ENCODE results near the gene WDR75.
A peak's percentile ranks its signal among the peaks of the same experiment; 100 is the strongest.
"Not testable (repeated sequence)": the region's sequence is repeated elsewhere in the genome, so short reads cannot be mapped to it uniquely, and the experiment has no call there.

WDR75 gene

DNA sequence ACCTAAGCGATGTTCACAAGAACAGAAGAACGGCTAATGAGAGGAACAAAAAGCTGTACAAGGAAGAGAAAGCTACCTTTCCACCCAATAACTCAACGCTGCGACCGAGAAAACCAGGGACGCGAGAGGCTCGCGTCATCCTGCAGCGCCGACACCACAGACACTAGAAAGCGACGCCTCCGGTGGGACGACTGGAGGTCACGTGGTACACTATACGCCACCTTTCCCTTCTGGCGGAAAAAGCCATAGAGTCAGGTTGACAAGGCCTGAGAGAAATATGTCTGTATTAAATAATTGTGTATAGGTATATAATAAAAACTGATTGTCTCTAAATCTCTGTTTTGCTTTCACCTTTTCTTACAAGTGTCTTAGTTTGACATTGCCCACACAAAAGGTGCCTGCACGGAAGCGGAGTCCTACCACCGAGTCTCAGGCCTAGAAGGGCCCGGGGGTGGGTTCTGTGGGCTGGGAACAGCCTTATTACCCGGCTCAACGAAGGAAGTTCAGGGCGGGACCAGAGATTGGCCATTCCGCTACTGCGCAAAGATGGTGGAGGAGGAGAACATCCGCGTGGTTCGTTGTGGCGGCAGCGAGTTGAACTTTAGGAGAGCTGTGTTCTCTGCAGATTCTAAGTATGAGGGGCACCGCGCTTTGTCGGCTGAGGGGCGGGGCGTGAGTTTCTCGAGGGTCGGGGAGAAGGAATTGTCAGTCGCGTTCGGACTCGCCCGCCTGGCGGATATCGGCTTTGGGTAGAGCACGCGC lies at the start of gene WDR75:
TSS of gene WDR75 (plus strand) at position 528 of the 762 bp plus-strand sequence. CDS start at position 547, 19 bp downstream.
- peak; percentile 96 for DNase-seq (ENCODE audit: low spot score)

DNA sequence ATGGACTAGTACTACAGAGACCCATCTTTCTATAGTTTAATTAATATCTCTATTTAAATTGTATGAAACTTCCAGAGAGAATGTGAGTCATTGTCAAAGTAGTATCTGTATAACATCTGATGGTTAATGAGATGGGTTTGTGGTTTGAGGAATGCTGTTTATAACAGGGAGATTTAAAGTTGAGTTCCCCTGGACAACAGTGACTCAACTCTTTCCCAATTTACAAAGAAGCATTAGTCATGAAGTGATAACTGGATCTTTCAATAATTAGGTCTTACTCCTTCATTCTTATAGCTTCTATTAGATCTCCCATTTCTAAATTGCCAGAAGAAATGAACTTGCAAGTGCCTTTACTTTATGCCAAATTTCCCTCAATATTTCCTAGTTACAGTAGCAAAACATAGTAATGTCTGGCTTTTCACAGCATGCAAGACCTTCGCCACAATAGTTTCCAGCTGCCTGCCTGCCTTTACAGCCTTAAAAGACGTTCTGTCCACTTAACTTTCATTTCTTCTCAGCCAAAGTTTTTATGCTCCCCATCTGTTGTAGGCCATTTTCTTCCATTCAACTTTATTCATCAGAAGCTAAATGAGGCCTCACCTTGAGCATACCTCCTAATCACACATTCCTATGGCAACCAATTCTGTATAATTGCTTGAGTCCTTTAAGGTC lies 47.7 kb upstream of the WDR75 start:
- DNase-seq (ENCODE audit: low spot score), result no peak

DNA sequence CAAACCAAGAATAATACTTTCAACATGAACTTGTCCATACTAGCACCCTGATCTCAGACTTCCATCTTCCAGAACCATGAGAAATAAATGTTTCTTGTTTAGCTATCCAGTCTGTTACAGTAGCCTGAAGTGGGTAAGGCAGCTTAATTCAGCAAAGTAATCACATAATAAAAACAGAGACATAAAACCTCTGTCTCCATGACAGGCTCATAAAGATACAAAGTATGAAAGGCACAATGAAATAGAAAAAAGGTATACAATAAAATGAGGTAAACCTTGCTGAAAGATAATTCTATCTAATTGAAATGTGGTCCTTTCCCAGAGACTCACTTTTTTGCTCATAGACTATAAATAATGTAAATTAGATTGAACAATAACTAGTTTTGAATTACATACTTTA lies 46.7 kb upstream of the WDR75 start:
- DNase-seq (ENCODE audit: low spot score), result no peak

DNA sequence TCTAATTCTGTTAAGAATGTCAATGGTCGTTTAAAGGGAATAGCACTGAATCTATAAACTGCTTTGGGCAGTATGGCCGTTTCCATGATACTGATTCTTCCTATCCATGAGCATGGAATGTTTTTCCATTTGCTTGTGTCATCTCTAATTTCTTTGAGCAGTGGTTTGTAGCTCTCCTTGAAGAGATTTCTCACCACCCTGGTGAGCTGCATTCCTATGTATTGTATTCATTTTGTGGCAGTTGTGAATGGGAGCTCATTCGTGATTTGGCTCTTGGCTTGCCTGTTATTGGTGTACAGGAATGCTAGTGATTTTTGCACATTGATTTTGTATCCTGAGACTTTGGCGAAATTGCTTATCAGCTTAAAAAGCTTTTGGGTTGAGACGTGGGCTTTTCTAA lies 38.3 kb upstream of the WDR75 start:
- no peak for DNase-seq (ENCODE audit: low spot score)

DNA sequence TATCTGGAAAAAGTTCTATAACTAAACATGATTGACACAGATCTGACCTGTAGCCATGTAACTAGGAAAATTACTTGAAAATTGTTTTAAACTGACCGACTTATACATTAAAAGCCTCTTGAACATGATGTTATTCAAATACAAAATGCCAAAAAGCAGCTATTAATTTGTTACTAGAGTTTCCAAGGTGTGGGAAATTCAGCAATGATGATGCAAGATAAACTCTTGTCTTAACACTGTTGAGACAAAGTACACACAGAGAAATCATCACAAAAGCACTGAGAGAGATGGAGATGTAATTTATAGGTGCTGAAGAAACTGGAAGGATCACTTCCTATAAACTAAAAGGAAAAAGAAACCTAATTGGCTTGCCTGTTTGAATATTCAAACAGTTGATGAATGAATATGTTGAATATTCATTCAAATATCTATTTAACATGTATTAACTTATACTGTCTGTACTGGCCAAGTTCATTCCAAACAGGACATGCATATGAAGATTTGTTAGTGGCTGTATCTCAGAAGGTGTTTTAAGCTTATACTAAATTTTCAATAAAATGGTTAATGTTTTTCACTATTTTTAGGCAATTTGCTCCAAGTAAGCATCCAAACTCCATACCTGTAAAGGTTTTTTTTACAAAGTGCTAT lies 34.6 kb upstream of the WDR75 start:
- no peak for DNase-seq (ENCODE audit: low spot score)

DNA sequence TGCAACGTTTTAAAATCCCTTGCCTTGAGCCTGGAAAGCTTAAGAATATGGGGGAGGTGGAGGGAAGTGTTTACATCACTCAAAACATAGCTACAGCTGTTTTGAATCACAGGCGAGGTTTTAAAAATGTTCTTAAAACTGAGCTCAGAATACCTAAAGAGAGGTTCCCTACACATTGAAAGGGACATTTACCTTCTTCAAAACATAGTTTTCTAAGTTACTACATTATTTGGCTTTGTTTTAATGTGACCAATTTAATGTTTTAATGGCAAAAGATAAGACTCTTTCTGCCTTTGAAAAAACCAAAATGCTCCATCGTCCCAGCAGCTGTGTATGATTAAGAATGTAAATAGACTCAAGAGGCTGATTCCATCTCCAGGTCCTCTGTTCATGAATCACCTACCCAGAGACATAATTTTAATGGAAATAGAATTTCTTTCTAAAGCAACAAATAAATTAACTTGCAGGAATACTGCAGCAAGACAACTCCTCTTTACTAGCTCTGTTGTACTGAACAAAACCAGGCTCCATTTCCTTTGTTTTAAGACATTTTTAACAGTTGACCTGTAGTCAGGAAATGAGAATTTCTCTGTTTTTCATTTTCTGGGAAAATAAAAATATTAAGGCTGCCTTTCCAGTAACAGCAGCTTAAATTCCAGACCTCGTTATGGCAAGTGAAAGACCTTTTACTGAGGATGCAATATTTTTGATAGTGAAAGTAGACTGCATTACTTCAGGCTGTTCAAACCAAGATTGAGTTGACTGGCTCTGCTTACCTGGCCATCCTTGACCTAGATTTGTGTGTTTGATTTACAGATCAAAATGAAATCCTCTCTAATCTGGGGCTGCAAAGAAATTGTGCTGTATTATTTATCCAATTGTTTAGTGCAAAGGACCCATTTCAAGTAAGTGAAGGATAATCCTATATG lies 33.7 kb upstream of the WDR75 start:
- no peak for DNase-seq (ENCODE audit: low spot score)

DNA sequence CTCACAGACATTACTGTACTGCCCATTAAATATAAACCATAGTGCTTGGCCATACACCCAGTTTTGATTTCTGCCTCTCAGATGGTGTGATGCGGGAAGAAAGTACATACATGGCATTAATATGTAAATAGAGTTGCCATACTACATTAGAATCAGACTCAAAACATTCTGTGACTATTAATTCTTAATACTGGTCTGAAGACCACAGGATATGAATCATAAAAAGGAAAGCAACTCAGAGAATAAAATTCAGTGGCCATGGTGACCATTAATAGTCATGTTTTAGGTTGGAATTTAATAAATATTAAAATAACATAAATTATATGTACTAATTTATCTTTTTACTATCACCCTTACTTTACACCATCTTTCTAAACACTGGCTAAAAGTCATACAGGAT lies 33.0 kb upstream of the WDR75 start:
- DNase-seq (ENCODE audit: low spot score), result no peak

DNA sequence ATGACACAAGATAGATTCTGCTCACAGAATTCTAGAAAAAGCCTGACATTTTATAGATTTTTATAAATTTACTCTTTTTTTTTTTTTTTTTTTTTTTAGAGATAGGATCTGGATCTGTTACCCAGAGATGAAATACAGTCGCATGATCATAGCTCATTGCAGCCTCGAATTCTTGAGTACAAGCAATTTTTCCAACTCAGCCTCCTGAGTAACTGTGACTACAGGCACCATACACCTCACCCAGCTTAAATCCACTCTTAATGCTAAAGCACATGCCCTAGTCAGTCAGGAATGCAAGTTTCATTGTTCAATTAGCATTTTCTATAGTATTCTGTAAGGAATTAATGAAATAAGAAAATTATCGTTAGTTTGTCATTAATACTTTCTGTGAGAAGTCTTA lies 32.1 kb upstream of the WDR75 start:
- no peak for DNase-seq (ENCODE audit: low spot score)

DNA sequence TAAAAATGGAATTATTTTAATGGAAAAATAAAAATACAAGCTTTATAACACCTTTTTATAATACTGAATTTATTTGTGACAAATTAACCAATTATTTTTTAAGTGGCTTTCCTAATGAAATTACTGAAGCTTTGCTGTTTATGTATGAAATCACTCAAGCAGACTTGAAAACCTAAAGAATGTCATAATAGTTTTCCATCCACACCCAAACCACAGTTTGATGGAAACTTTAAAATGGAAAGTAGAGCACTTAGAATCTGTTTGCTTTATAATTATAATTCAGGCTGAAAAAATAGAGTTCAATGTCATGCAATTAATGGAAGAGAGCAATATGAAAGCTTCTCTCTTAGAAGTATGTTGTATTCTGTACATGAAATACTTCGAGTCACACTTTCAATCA lies 31.6 kb upstream of the WDR75 start:
- no peak for DNase-seq (ENCODE audit: low spot score)

DNA sequence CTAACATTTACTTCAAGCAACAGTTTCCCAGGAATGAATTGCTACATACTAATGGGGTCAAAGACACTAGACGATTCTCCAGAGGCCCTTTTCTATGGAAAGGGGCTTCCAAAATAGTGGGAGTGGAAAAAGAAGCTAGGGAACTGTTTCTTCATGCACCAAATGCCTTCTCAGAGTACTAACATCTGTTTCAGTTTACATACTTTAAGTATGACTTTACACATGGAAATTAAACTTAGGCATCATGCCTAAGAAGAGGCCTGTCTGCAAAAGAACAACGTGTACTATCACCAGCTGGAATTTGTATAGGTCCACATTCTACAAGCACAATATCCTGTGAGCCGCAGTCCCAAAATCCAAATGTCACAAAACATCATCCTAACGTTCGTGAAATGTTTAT lies 29.4 kb upstream of the WDR75 start:
- no peak for DNase-seq (ENCODE audit: low spot score)

DNA sequence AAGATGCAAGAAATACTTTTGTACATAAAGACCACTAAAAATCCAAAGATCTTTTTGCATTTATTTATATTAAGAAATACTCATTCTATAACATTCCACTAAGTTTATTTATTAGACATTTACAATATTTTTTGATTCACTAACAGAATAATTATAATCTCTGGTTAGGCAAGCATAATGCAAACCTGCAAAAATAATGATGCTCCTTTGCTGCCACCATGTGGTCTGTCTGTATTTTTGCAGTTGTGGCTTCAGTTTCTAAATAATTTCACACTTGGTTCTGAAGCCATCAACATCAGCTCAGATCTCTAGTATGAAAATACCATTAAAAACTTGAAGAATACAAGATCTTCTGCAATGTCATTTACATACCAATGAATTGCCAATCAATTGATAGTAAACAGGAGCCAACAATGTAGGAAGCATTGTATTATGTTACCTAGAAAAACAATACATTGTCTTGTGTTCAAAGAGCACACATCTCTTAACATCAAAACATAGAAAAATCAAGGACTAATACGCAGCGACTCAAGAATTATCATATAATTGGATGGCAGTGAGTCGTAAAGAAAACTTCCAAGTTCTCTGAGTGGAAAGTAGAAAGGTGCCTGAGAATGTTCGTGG lies 28.8 kb upstream of the WDR75 start:
- DNase-seq (ENCODE audit: low spot score), result peak; percentile 33

DNA sequence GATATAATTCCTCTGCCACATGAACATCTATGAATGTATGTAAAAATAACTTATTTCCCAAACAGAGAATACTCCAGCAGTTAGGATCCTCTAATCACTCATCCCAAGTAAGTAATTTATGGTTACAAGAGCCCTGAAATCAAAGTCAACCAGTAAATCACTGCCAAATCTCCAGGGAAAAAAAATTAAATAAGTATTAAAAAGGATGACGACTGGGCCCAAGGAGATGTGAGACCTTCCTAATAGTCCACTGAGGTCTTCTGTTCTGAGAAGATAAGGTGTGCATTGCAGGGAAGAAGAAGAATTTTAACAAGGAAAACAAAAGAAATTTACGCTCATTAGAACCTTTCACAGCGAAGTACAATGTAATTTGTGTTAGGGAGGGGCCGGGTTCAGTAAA lies 28.0 kb upstream of the WDR75 start:
- DNase-seq (ENCODE audit: low spot score), result no peak

DNA sequence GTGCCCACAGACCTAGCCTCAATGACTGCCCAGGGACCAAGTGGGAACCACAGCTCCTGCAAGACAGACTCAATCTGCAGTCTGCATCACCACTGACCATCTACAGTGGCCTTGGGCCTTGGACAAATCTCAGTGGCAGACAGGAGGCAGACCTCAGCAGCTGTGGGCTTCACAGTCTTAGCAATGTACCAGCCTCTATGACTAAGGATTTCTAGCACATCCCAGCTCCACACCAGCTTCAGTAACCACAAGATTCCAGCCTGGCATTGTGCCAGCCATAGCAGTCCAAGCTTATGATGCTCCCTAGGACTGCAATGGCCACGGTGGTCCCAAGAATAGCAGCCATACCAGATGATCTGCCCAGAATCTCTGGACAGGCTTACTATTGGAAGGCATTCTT lies 19.6 kb upstream of the WDR75 start:
- no peak for DNase-seq (ENCODE audit: low spot score)

DNA sequence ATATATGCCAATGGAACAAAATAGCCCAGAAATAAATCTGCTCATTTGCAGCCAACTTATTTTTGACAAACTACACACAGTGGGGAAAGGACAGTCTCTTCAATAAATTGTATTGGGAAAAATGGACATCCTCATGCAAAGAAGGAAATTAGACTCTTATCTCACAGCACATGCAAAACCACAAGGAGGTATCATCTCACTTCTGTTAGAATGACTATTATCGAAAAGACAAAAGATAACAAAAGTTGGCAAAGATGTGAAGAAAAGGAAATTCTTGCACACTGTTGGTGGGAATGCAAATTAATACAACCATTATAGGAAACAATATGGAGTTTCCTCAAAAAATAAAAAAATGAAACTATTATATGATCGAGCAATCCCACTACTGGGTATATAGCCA lies 16.3 kb upstream of the WDR75 start:
- DNase-seq (ENCODE audit: low spot score), result no peak

DNA sequence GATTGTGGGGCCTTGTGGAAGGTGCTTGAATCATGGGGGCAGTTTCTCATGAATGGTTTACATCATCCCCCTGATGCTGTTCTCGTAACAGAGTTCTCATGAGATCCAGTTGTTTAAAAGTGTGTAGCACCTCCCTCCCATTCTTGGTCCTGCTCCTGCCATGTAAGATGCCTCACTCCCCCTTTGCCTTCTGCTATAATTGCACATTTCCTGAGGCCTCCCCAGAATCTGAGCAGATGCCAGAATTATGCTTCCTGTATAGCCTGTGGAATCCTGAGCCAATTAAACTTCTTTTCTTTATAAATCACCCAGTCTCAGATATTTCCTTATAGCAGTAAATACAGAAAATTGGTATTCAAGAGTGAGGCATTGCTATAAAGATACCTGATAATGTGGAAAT lies 15.6 kb upstream of the WDR75 start:
- DNase-seq (ENCODE audit: low spot score), result no peak

DNA sequence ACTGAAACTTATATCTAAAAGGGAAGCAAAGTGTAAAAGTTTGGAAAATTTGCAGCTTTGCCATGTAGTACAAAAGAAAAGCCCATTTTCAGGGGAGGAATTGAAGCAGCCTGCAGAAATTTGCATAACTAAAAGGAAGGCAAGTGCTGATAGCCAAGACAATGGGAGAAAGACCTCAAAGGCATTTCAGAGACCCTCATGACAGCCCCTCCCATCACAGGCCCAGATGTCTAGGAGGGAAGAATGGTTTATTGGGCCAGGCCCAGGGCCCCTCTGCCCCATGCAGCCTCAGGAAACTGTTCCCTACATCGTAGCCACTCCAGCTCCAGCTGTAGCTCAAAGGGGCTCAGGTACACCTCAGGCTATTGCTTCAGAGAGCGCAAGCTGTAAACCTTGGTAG lies 14.4 kb upstream of the WDR75 start:
- DNase-seq (ENCODE audit: low spot score), result no peak

DNA sequence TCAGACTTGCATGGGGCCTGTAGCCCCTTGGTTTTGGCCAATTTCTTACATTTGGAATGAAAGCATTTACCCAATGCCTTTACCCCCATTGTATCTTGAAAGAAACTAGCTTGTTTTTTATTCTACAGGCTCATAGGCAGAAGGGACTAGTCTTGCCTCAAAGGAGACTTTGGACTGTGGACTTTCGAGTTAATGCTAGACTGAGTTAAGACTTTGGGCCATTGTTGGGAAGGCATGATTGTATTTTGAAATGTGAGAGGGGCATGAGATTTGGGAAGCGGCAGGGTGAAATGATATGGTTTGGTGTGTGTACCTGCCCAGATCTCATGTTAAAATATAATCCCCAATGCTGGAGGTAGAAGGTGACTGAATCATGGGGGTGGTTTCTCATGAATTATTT lies 13.4 kb upstream of the WDR75 start:
- DNase-seq (ENCODE audit: low spot score), result no peak

DNA sequence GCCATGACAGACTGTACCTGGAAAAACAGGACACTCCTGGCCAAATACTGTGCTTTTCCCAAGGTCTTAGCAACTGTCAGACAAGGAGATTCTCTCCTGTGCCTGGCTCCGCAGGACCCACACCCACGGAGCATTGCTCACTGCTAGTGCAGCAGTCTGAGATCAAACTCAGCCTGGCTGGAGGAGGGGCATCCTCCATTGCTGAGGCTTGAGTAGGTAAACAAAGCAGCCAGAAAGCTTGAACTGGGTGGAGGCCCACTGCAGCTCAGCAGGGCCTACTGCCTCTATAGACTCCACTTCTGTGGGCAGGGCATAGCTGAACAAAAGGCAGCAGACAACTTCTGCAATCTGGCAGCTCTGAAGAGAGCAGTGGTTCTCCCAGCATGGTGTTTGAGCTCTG lies 10.8 kb upstream of the WDR75 start:
- not testable (repeated sequence) for DNase-seq (ENCODE audit: low spot score)

DNA sequence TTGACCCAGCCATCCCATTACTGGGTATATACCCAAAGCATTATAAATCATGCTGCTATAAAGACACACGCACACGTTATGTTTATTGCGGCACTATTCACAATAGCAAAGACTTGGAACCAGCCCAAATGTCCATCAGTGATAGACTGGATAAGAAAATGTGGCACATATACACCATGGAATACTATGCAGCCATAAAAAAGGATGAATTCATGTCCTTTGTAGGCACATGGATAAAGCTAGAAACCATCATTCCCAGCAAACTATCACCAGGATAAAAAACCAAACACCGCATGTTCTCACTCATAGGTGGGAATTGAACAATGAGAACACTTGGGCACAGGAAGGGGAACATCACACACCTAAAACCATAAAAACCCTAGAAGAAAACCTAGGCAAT lies 5.5 kb upstream of the WDR75 start:
- DNase-seq (ENCODE audit: low spot score), result not testable (repeated sequence)

DNA sequence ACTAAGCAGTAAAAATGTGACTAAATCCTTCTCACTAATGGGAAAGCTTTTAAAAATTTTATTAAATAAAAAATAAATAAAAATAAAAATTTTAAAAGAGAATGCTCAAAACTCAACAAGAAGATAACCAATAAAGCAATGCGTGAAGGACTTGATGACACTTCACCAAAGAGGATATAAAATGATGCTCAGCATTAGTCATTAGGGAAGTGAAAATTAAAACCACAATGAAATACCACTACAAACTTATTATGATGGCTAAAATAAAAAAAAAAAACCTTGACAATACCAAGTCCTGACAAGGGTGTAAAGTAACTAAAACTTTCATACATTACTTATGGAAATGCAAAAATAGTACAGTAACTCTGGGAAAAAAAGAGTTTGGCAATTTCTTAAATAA lies 3.3 kb upstream of the WDR75 start:
- DNase-seq (ENCODE audit: low spot score), result no peak

DNA sequence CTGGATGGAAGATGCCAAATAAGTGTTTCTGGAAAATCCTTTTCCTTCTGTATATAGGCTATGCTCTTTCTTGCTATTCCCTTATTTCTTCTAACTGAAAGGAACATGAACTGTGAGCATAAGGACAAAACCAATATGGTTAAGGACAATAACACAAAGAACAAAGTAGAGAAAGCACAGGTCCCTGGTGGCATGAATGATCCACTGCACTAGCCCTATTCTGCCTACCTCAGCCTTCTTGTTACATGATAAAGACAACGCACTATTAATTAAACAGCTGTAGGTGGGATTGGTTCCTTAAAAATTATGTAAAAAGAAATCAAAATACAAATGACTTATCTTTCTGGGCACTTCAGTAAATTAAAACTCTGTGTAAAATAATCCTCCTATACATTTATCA lies 1.9 kb upstream of the WDR75 start:
- no peak for DNase-seq (ENCODE audit: low spot score)

DNA sequence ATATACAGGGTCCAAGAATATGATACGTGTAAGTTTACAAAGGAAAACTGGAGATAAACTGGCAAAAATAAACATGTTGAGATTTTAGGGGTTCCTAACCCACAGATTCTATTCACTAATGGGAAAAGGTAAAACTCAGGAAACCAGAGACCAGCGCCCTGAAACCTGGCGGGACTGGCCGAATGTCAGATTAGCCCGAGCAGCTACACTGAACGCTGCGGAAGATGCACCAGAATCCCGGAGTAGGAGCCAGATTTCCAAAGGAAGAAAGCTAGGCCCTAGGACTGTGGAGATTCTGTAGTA lies 679 bp upstream of the WDR75 start:
- no peak for DNase-seq (ENCODE audit: low spot score)

Measured in putamen (tissue), 1 donor.